ENCODE results near the gene CCDC192.

- TF ChIP-seq CTCF (IDR thresholded peaks at IDR 0.05) (no peak), POLR2A (IDR thresholded peaks at IDR 0.05) (no peak)
Measured at GRCh38 chr5:127660047-127660733, 43.0 kb upstream of the CCDC192 start.
